Measurements from ENCODE around the gene ERN1.
A peak's percentile ranks its signal among the peaks of the same experiment; 100 is the strongest.
"Not testable (repeated sequence)": the region's sequence is repeated elsewhere in the genome, so short reads cannot be mapped to it uniquely, and the experiment has no call there.

Gene ERN1

DNA sequence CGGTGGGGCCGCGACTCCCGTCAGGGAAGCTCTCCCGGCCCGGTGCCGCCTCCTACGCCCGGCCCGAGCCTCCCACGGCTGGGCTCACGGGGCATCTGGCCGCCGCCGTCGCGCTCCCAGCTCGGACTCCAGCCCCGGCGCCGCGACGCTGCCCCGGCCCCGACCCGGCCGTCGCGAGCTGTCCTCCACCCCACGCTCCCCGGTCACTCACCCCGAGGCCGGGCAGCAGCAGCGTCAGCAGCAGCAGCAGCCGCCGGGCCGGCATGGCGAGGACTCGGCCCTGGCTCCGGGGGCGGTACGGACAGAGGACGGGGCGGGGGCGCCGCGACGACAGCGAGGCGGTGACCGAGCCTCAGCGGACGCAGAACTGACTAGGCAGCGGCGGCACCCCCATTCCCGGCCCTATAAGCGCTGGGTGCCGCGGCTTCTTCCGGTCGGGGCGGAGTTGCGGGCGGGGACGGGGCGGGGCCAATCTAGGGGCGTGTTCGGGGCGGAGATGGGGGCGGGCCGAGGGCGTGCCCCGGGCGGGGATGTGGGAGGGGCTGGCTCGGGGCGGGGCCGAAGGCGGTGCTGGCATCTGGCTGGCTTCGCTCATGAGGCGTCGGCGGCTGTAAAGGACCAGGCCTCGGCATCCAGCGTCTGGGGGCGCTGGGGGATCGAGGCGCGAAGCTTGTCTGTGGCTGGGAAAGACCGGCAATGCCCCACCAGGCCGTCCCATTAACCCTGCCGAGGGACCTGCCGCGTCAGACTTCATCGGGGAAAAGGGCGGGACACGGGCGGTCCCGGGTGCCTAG lies at the start of gene ERN1:
Gene ERN1, minus strand, starts transcription at position 380 of the 794 bp plus-strand sequence. Its CDS starts 115 bp downstream, at position 265.
- DNase-seq: peak; percentile 75

DNA sequence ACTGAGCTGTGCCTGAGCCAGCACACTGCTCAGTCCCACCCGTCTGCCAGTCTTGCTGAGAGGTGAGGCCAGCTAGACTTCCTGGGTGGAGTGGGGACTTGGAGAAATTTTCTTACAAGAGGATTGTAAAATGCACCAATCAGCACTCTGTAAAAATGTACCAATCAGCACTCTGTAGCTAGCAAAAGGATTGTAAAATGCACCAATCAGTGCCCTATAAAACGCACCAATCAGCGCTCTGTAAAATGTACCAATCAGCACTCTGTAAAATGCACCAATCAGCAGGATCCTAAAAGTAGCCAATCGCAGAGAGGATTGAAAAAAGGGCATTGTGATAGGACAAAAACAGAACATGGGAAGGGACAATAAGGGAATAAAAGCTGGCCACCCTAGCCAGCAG lies 49.1 kb upstream of the ERN1 start:
- not testable (repeated sequence) for DNase-seq

DNA sequence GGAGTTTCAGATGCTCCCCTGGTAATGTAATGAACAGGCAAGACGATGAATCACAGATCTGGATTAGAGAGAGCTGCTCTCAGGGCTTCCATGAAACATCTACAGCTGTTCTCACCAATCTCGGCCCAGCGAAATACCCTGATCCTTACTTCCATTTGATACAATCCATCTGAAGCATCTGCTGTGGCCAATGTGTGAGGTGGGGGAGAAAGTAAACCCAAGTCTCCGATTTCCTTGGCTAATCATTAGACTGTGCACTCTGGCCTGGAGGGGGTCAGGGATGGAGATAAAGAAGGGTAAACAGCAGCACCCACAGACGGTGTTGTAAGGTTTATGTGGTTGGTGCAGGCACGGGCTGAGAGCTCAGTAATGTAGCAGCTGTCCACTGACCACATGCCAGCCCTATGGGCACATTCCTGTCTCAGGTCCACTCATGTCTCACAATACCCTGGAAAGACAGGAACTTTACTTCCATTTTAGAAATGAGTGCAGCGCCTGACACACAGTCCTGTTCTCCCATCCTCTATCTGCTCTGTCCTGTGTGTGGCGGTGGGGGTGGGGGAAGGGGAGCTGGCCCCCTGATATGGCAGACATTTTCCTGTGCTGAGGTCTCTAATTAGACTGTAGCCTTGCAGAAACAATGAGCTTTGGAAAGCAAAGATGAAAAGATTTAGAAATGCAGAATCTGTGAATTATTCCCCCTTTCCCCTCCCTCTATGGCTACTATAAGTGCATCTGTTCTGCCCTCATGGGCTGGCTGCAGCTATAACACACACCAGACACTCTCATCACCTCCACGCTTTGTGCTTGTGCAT lies 48.3 kb upstream of the ERN1 start:
- peak; percentile 29 for DNase-seq

GRCh38 chr17:64177311-64178010 lies 47.5 kb upstream of the ERN1 start:
- no peak for DNase-seq

GRCh38 chr17:64176556-64176955 lies 46.6 kb upstream of the ERN1 start:
- DNase-seq: peak; percentile 59

DNA sequence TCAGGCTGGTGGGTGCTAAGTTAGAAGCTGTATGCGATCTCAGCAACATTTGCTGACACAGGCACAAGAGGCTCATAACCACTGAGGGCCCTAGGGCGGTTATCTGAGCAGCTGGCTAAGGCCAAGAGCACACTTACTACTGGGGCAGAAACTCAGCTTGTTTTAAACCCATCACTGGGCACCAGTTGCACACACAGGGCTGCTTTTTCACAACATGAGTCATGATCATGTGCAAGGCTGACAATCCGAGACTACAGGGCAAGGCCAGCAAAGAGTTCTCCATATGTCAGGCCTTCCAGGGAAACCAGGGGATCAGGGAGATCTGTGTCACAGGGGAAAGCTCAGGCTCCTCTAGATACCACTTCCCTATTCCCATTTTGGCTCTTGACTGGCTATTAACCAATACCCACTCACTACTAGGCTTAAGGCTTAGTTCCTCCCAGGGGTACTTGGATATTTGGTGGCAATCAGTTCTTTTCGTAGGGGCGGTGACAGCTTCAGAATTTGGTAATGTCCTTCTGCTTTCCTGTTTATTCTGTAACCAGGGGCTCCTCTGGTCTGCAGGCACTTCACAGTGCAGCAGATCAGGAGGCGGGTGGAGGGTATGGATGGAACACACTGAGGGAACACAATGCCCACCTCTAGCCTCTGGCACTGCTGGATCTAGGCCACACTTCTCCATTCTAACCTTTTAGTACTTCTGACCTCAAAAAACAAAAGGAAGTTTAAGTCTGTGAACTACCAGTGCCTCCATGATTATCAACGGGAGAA lies 44.9 kb upstream of the ERN1 start:
- DNase-seq: peak; percentile 66

DNA sequence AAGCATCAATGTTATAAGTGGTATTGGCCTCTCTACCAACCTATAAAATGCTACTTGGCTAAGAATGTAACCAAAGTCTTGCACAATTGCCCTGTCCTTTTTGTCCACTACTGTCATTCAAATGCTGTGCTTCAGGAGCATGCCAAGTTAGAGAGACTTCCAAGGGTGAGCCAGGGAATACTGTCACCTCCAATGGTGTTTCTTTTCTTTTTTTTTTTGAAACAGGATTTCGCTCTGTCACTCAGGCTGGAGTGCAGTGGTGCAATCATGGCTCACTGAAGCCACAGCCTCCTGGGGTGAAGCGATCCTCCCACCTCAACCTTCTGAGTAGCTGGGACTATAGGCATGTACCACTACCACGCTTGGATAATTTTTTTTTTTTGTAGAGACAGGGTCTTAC lies 43.7 kb upstream of the ERN1 start:
- DNase-seq: no peak

GRCh38 chr17:64172510-64172909 lies 42.6 kb upstream of the ERN1 start:
- no peak for DNase-seq

GRCh38 chr17:64171041-64171440 lies 41.1 kb upstream of the ERN1 start:
- DNase-seq: no peak

- DNase-seq: no peak
Observed at GRCh38 chr17:64170286-64170685, 40.3 kb upstream of the ERN1 start.

DNA sequence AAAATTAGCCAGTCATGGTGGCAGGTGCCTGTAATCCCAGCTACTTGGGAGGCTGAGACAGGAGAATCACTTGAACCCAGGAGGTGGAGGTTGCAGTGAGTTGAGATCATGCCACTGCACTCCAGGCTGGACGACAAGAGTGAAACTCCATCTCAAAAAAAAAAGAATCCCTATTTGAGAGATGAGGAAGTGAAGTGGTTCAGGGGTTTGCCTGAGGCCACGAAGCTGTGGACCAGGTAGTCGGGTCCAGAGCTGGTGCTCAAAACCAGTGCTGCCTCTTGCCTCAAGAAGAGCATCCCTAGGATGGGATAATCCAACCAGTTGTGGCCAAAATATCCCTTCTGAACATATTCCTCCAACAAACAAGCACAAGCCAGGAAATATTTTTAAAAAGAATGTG lies 37.7 kb upstream of the ERN1 start:
- not testable (repeated sequence) for DNase-seq

GRCh38 chr17:64166876-64167275 lies 36.9 kb upstream of the ERN1 start:
- no peak for DNase-seq

GRCh38 chr17:64165347-64165746 lies 35.4 kb upstream of the ERN1 start:
- no peak for DNase-seq

GRCh38 chr17:64164596-64165285 lies 34.8 kb upstream of the ERN1 start:
- no peak for DNase-seq

GRCh38 chr17:64163468-64163867 lies 33.5 kb upstream of the ERN1 start:
- no peak for DNase-seq

DNA sequence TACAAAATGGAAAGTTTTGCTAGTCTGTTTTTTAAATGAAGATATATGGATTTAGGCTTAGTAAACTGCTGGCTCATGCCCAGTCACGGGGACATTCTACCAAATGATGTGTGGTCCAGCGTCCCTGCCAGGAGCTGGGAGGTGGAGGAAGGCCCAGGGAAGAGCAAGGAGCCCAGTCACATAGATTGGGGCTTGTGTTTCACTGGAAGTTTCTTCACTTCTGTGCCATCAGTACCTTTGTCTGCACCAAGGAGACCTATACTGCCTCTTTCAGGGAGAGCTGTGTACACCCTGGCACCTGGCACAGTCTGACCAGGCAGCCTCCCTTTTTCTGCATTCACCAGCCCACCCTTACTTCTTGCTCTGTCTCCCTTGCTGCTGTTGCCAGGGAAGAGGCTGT lies 32.6 kb upstream of the ERN1 start:
- DNase-seq: no peak

DNA sequence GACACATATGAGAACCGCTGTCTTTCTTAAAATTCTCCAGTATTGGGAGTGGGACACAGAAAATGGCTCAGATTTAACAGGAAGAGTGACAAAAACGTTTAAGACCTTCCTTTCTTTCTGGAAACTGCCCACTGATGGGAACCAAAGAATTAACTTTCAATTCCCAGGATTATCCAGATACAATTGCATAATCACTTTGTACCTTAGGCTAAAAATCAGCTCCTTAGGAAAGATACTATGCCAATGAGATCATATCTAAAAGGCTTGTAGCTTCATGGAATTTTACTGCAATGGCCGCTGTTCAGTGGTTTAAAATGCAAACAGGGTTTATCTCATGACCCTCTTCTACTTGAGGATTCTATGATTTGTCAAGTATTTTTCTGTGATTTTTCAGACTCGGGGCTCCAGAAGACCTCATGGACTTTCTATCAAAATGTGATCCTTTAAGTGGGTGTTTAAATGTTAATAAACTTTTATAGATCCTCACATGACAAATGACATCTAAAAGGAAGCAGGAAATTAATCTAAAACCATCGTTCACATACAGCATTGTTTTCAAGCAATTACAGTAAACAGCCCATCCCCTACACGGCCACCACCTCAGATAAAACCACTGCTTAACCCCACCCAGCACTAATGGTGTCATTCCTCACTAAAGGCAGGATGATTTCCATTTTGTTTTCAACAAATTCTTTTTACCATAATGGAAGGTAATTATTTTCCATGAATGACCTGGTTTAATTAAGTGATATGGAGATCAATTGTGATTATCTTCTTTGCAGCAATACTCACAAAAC lies 31.6 kb upstream of the ERN1 start:
- no peak for DNase-seq

GRCh38 chr17:64160378-64160777 lies 30.4 kb upstream of the ERN1 start:
- no peak for DNase-seq

- DNase-seq: no peak
Observed at GRCh38 chr17:64158831-64159590, 29.1 kb upstream of the ERN1 start.

GRCh38 chr17:64158406-64158805 lies 28.5 kb upstream of the ERN1 start:
- no peak for DNase-seq

Measured in DMS 273 treated with DMSO at 0.1 percent for 48 hours (cell line).